NCI-H82 (cell line): ENCODE measurements around the gene TIMM44.

ENCODE experiments used
- DNase-seq: peaks from one replicate; lab custom pipeline; 2025; lab: John Stamatoyannopoulos, UW

The TIMM44 gene

DNA sequence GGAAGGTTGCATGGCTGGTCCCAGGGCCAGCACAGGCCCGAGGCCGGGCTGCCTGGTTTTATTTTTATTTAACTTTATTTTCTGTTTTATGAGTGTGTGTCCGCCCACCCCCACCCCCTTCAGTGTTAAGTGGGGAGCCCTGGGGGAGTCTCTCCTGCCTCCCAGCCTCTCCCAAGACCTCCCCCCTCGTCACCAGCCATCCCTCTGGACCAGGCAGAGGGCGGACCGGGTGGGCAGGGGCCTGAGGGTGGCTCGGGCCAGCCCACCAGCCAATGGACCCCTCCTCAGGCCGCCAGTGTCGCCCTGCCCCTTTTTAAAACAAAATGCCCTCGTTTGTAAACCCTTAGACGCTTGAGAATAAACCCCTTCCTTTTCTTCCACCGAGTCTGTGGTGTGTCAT lies 29.4 kb downstream of the TIMM44 start:
- no peak for DNase-seq

DNA sequence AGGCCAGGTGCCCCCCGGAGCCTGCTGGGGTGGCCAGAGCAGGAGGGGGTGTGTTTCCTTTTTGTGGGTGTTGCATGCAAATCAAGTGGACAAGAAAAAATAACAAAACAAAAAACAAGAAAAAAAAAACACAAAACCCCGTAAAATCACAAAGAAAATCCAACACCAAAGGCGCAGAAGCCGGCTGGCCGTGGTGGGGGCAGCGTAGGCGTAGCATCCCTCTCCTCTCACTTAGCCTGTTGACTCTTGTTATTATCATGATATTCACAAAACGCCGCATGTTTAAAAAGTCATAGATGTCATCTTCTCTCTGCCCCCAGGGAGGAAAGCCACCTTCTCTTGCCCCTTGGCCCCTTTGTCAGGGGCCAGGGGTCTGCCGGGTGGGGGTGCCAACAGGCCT lies 29.8 kb downstream of the TIMM44 start:
- DNase-seq, result no peak

DNA sequence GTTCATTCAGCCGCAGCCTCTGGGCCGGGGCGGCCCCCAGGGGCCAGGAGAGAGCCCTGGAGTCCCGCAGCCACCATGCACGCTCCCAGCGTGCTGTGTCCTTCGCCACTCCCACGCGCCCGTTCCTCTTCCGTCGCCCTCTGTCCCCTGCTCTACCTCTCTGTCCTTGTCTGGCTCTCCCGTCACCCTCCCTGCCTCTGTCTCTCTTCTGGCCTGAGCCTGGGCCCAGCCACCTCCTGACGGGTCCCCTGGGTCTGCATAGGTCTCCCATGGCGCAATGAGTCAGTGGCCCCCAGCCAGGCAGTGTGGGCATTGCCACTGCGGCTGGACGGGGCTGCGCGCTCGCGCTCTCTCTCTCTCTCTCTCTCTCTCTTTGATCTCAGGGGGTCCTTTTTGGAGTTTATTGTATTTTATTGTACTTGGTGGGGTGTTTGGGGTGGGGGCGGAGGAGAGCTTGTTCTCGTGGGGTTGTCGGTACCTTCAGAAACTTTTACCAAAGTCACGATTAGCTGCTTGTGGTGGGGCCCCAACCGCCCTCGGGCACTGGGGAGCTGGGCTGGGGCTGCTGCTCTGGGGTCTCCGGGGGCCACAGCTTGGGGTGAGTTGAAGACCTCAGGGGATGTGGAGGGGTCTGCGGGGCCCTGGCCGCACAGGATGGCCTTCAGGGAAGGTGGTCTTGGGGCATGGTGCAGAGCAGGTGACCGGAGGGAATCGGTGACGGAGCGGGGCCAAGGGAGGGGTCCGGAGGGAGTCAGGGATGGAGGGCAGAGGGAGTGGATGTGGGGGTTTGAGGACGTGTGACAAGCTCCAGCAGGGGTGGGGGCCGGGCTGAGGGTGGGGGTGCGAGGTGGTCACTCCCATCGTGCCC lies 30.5 kb downstream of the TIMM44 start:
- DNase-seq, result no peak

DNA sequence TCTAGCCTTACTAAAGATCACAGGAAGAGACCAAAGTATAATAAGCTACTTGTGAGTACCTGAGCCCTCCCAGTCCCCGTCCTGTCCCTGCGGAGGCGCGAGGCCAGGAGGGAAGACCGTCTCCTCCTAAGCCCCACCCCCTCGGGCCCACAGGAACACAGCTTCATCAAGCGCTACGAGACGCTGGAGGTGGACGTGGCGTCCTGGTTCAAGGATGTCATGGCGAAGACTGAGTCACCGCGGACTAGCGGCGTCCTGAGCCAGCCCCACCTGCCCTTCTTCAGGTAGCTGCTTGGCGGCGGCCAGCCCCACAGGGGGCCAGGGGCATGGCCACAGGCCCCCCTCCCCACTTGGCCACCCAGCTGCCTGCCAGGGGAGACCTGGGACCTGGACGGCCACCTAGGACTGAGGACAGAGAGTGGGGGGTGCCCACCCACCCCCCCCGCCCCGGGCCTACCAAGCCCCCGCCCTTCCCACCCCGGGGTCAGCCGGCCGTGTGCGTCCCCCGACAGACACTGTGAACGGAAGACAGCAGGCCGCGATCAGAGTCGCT lies 31.2 kb downstream of the TIMM44 start:
- DNase-seq, result no peak

DNA sequence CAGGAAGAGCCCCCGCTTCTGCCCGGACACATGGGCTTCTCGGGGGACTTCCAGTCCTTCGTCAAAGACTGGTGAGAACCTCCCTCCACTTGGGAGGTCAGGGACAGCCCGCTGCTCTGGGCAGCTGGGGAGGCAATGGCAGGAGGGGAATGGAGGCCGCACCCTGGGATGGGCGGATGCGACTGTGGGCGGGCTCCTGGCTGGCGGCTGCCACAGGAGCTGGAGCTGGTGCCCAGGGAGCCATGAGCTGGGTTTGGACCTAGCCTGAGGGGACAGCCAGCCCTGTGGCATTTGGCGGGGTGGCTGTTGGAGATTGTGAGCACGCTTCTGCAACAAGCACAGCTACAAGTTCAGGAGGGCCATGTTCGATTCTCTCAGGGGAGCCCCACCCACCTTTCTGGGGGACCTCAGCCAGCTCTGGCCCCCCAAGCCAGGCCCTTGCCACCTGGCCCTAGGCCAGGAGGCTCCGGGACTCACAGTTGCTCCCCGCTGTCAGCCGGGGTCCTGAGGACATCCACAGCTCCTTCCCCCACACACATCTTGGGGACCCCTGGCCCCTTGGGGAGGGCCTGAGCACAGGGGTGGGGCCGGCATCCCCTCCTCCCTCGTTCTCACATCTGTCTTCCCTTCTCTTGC lies 31.8 kb downstream of the TIMM44 start:
- no peak for DNase-seq

DNA sequence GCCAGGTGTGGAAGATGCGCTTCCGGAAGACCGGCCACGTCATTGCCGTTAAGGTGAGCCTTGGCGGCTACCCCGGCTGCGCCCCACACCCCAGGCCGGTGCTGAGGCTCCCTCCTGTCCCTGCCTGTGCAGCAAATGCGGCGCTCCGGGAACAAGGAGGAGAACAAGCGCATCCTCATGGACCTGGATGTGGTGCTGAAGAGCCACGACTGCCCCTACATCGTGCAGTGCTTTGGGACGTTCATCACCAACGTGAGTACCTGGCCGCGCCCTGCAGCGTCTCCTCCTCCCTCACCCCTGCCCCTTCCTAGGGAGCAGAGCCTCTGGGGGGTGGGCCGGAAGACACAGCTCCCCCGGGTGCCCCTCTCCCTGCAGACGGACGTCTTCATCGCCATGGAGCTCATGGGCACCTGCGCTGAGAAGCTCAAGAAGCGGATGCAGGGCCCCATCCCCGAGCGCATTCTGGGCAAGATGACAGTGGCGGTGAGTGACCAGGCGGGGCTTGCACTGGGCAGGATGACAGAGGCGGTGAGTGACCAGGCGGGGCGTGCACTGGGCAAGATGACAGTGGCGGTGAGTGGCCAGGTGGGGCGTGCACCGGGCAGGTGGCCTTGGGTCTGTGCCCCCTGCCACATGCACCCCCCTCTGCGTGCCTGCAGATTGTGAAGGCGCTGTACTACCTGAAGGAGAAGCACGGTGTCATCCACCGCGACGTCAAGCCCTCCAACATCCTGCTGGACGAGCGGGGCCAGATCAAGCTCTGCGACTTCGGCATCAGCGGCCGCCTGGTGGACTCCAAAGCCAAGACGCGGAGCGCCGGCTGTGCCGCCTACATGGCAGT lies 32.9 kb downstream of the TIMM44 start:
- DNase-seq, result no peak

DNA sequence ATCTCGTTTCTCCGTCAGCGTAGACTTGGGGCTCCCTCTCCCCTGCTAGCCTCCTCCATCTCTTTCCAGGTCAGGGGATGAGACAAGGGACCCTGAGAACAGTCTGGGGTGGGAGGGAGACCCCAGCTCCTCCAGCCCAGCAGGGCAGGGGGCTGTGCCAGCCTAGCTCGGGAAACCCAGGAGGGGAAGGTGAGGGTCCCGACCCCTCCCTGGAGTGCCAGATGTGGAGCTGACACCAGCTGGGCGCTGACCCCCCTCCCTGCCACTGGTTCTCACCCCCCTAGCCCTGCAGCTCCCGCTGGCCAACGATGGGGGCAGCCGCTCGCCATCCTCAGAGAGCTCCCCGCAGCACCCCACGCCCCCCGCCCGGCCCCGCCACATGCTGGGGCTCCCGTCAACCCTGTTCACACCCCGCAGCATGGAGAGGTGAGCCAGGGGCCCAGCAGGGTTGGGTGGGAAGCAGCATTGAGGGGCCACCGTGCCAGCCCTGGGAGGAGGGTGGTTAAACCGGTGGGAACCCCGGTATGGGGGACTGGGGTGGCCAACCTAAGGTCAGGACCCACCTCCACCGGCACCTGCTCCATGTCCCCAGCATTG lies 33.9 kb downstream of the TIMM44 start:
- DNase-seq, result no peak

DNA sequence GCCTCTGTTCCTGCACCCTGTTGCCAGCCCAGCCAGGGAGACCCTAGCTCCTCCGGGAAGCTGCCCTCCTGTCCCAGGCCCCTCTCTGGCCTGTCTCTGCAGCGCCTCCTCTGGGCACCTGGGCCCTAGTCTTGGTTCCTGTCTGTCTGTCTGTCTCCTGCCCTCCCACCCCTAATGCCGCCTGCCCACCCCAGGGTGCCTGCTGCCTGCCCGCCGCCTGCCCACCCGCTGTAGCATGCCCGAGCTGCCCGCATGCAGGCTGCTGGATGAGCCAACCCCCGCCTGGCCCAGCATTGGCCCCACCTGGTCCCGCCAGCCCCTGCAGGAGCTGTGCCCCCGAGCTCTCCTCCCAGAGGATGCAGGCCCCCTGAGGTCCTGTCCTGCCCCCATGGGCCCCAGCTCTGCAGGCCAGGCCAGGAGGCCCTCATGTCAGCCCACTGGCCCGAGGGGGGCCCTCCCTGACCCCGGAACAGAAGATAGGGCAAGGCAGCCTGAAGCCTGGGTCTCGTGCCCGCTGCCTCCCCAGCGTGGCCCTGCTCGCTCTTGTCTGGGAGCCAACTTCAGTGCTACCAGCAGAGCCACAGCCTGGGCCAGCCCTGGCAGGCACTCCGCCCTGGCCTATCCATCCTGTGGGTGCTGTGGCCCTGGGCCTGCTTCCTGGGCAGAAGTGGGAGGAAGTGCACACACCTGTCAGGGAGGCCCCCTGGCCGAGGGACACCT lies 34.6 kb downstream of the TIMM44 start:
- no peak for DNase-seq

DNA sequence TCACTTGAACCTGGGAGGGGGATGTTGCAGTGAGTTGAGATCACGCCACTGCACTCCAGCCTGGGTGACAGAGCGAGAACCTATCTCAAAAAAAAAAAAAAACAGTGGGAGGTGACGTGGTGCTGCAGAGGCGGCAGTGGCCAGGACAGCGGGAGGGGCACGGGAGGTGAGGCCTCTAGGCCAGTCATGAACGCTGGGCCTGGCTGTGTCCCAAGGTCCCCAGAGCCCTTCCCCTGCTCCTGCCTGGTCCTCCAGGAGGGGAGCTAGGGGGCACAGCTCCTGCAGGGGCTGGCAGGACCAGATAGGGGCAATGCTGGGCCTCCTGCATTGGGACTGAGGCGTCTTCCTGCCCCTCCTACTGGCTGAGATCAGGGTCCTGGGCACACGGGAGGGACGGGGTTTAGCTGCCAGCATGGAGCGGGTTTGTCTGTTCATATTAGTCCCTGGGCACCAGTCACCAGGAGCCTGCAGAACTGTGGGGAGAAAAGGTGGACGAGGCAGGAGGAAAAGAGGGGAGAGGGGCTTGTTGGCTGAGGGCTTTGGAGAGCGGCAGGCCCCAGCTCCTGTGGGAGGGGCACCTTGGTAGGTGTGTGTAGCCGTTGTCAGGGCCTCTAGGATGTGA lies 35.3 kb downstream of the TIMM44 start:
- DNase-seq, result no peak

DNA sequence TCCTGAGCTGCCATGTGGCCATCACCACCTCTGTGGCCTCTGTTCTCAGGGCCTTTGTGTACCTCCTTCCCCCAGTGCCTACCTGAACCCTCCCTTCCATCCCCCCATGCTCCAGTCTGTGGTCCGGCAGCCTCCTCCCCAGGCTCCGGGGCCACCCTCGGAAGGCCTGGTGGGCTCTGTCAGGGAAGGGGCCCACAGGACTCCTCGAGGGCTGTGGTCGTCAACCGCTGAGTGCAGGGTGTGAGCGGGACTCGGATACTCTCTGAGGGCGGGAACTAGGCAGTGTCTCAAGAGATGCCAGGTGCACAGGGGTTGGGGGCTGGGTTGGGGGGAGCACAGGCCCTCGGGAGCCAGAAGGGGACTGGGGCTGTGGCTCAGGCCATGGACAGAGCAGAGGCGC lies 35.9 kb downstream of the TIMM44 start:
- no peak for DNase-seq

DNA sequence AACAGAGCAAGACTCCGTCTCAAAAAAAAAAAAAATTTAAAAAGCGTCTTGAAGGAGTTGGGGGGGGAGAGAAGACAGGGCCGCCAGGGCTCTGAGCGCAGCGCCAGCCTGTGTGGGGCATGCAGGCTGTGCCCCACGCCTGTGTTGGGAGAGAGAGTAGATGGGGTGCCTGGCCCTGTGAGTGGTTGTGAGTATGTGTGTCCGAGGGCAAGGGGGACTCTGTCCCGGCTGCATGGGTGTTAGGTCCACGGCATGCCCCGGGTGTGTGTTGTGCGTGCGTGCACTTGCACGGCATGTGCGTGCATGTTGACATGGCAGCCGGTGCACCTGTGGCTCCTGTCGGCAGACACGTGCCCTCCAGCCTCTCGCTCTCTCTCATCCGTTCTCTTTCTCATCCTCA lies 36.3 kb downstream of the TIMM44 start:
- DNase-seq, result no peak

DNA sequence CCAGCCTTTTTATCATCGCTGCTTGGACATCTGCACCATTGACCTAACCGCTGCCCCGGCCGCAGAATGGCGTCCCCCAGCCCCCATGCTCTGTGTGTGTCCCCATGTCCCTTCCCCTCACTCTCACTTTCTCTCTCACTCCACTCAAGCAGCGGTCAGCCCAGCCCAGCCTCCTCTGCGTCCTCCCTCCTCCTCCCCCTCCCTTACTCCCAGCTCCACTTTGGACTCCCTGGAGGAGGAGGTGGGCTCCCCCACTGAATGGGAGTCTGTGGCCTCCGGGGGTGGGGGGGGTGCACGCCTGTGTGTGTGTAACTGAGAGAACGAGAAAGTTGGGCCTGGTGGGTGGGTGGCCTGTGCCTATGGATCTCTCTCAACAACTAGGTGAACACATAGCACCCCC lies 37.6 kb downstream of the TIMM44 start:
- no peak for DNase-seq

DNA sequence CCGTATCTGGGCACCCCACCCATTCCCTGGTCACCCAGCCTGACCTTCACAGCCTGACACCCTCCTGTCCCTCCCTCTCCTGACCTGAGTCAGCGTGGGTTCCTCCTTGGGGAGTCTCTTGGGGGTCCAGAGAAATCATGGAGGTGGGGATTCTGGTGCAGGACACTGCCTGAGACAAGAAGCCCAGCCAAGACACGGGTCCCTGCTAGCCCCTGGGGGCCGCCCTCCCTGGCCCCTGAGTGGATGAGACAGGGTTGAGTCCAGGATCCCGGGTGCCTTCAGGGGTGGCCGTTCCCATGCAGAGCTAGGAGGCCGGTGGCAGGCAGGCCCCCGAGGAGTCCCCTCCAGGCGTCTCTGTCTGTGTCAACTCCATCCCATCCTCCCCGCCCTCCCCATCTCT lies 38.2 kb downstream of the TIMM44 start:
- no peak for DNase-seq

DNA sequence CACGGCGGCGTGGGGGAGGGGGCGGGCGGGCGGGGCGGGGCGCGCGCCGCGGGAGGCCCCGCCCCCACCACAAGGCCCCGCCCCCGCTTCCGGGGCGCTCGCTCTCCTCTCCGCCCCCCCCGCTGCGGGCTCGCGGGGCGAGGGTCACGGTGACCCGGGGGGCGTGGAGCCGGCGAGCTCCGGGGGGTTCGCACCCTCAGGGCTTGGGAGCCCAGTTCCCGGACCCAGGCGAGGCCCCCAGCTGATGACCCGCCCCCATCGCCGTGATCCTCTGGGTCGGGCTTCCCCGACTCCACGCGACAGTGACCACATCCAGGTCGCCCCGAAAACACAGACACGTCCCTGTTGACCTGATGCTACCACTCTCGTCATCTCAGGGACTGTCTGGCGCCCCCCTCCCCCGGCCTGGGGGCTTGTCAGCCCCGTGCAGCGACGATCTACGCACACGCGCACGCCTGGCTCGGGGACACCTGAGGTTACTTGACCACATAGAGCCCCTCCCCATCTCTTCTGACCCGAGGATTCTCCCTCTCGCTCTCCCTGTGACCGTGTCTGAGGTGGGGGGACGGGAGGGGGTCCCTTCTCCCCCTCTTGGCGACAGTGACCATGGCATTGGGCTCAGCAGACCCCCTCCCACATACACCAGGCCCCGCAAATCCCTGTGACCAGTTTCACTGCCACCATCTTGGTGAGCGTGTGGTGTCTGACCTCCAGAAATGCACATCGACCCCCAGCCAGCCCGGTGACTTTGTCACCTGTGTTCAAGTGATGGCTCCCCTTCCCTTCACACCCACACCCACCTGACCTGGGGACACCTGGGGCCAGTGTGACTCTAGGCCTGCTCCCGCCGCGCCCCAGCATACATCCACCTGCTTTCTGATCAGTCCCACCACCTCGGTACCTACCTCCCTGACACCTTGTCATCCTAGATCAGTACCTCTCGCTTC lies 39.1 kb downstream of the TIMM44 start:
- peak; percentile 54 for DNase-seq

DNA sequence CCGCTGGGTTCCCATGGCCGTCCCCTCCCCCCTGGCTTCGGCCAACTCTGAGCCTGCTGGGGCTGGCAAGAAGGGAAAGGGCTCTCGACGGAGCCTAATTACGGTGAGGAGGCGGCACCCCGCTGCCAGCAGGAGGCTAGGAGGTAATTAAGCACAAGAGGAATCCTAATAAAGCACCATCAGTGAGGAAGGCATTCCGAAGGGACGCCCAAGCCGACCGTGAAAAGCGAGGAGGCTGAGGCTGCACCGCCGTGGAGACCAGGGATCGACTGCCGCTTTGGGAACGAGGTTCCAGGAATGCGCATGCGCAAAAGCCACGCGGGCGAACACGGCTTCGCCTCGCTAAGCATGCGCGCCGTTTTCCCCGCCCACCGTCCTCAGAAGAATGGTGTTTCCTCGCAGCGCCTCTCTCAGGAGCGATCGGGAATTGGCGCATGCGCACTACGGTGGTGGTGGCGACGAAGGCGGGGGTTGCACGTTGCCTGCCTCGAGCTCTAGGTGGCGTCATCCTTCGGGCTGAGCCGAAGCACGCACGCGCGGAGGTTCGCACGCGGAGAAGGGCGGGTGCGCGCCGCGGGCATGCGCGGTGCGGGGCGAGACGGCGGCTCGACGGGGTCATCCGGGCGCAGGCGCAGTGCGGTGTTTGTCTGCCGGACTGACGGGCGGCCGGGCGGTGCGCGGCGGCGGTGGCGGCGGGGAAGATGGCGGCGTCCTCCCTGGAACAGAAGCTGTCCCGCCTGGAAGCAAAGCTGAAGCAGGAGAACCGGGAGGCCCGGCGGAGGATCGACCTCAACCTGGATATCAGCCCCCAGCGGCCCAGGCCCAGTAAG lies 40.0 kb downstream of the TIMM44 start, which contains the start of gene MAP2K7:
Gene MAP2K7, plus strand, starts transcription at position 634 of the 830 bp plus-strand sequence. Its CDS starts 68 bp downstream, at position 702.
- DNase-seq, result peak; percentile 99

DNA sequence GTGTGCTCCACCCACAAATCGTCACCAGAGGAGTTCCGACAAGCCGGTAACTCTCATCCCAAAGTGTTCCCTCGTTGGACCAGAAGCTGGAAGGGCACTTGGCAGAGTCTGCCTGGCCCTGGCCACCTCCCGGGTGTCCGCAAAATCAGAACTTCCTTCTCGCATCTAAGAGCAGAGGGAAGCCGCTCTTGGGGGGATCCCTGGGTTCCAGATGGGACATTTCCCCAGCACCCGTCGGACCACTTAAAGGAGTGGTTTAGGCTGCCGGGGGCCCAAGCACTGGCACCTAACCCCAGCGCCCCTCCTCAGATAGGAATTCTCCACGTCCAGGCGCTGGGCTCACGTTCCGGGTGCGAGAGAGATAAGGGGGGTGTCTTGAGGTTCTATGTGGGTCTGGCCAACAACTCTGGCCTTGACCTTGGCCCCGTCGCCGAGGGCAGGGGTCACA lies 40.6 kb downstream of the TIMM44 start:
- peak; percentile 26 for DNase-seq

DNA sequence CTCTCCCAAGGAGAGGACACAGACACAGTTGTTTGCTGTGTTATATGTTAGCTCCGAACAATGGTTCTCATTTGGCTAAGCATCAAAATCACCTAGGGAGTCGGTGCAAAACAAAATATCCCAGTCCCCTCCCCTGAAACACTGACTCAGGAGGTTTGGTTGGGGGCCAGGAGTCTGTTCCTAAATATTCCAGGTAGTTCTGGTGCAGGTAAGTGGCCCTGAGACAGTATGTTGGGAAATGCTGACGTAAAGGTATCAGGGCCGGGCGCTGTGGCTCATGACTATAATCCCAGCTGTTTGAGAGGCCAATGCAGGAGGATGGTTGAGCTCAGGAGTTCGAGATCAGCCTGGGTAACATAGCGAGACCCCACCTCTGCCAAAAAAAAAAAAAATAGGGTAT lies 42.1 kb downstream of the TIMM44 start:
- no peak for DNase-seq

DNA sequence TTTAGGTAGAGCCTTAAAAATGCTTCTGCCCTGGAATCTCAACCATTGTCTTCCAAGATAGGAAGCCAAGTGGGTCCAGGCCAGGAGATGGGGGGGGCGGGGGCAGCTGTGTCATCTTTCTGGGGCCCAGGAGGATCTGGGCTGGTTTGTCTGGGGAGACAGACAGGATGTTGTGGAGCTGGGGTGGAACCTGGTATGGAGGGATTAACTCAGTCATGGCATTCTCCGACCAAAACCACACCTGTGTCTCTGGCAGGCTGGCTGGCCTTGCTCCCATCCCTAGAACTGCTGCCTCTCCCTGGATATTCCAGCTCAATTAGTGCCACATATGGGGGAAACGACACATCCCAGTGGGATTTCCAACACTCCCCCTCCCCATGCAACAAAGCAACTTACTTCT lies 42.5 kb downstream of the TIMM44 start:
- DNase-seq, result no peak
